Liver (tissue), 9 donors: ENCODE measurements around the gene STYXL2. TPM values are rescaled to one million over a fixed set of nuclear protein-coding genes. Genes with fewer than 3 reads are reported as not detected.

Source experiments
- DNase-seq: peaks from one replicate; pipeline ENCODE4 v3.0.0-alpha.2; 2017; ENCODE audit warnings: low spot score
- H3K27ac ChIP-seq, 2 donors: one replicate each; pipeline ENCODE4 v1.7.0; 2013; ENCODE audit warnings: inconsistent platforms in 2 of 2, low read length in 2 of 2, control low read depth in 1 of 2, low read depth in 1 of 2, mild to moderate bottlenecking in 1 of 2
- H3K27me3 ChIP-seq, 4 donors: one replicate each; pipeline versions ENCODE4 v1.6.1 to v1.7.0; 2013; ENCODE audit warnings: low read length in 3 of 4, inconsistent platforms in 1 of 4, mild to moderate bottlenecking in 1 of 4, moderate library complexity in 1 of 4; ENCODE audit not compliant: control insufficient read depth in 4 of 4, insufficient read depth in 4 of 4
- H3K36me3 ChIP-seq, 4 donors: one replicate each; pipeline versions ENCODE4 v1.6.1 to v1.7.0; 2013; ENCODE audit warnings: low read length in 3 of 4, mild to moderate bottlenecking in 3 of 4, low read depth in 1 of 4, moderate library complexity in 1 of 4; ENCODE audit not compliant: control insufficient read depth in 4 of 4, insufficient read depth in 3 of 4
- H3K4me1 ChIP-seq, 4 donors: one replicate each; pipeline versions ENCODE4 v1.6.1 to v1.7.0; 2013; ENCODE audit warnings: low read length in 3 of 4, mild to moderate bottlenecking in 3 of 4, moderate library complexity in 1 of 4; ENCODE audit not compliant: control insufficient read depth in 4 of 4, insufficient read depth in 4 of 4
- H3K4me3 ChIP-seq, 3 donors: one replicate each; pipeline versions ENCODE4 v1.6.1 to v1.7.0; 2013; ENCODE audit warnings: low read length in 3 of 3, control low read depth in 1 of 3, low read depth in 1 of 3, mild to moderate bottlenecking in 1 of 3
- H3K9ac ChIP-seq, 2 donors: one replicate each; pipeline ENCODE4 v1.7.0; 2013; ENCODE audit warnings: low read length in 2 of 2, mild to moderate bottlenecking in 2 of 2, moderate library complexity in 2 of 2, control low read depth in 1 of 2, low read depth in 1 of 2
- H3K9me3 ChIP-seq, 4 donors: one replicate each; pipeline versions ENCODE4 v1.6.1 to v1.7.0; 2013; ENCODE audit warnings: low read length in 3 of 4; ENCODE audit not compliant: control insufficient read depth in 4 of 4
- CTCF ChIP-seq: fragments of 150-350 bp; IDR thresholded peaks from 2 replicates; pipeline ENCODE4 v1.5.1; 2017; ENCODE audit warnings: improper control_type of control experiment, low read depth, low read length; ENCODE audit not compliant: missing input control
- EGR1 ChIP-seq, 2 donors: IDR thresholded peaks; 2 replicates each; pipeline ENCODE4 v1.6.1; 2016 to 2018; ENCODE audit warnings: antibody characterized with exemption in 2 of 2, low read depth in 2 of 2
- FOXA1 ChIP-seq: IDR thresholded peaks from 2 replicates; pipeline ENCODE4 v1.6.1; 2016; ENCODE audit warnings: antibody characterized with exemption
- FOXA2 ChIP-seq: IDR thresholded peaks from 2 replicates; pipeline ENCODE4 v1.6.1; 2016; ENCODE audit warnings: antibody characterized with exemption
- GABPA ChIP-seq, 2 donors: IDR thresholded peaks in 1 of 2; conservative IDR thresholded peaks in 1 of 2; 2 replicates each; pipeline ENCODE4 v1.6.1; 2016; ENCODE audit warnings: antibody characterized with exemption in 2 of 2, mild to moderate bottlenecking in 1 of 2, moderate library complexity in 1 of 2
- HNF4A ChIP-seq, 2 donors: conservative IDR thresholded peaks; 2 replicates each; pipeline ENCODE4 v1.6.1; 2016; ENCODE audit warnings: antibody characterized with exemption in 2 of 2, mild to moderate bottlenecking in 2 of 2
- HNF4G ChIP-seq: IDR thresholded peaks from 2 replicates; pipeline ENCODE4 v1.6.1; 2016; ENCODE audit warnings: antibody characterized with exemption
- JUND ChIP-seq, 2 donors: IDR thresholded peaks; 2 replicates each; pipeline ENCODE4 v1.6.1; 2016; ENCODE audit warnings: antibody characterized with exemption in 2 of 2
- NR2F2 ChIP-seq: IDR thresholded peaks from 2 replicates; pipeline ENCODE4 v1.6.1; 2016; ENCODE audit warnings: antibody characterized with exemption
- RAD21 ChIP-seq, 2 donors: IDR thresholded peaks; 2 replicates each; pipeline ENCODE4 v1.6.1; 2016; ENCODE audit warnings: antibody characterized with exemption in 2 of 2, mild to moderate bottlenecking in 2 of 2
- RXRA ChIP-seq, 2 donors: IDR thresholded peaks; 2 replicates each; pipeline ENCODE4 v1.6.1; 2017 to 2018; ENCODE audit warnings: antibody characterized with exemption in 2 of 2, mild to moderate bottlenecking in 1 of 2
- SP1 ChIP-seq: IDR thresholded peaks from 2 replicates; pipeline ENCODE4 v1.6.1; 2018; ENCODE audit warnings: antibody characterized with exemption, mild to moderate bottlenecking
- TAF1 ChIP-seq: conservative IDR thresholded peaks from 2 replicates; pipeline ENCODE4 v1.6.1; 2016; ENCODE audit warnings: antibody characterized with exemption, mild to moderate bottlenecking
- YY1 ChIP-seq: IDR thresholded peaks from 2 replicates; pipeline ENCODE4 v1.6.1; 2016; ENCODE audit warnings: antibody characterized with exemption, mild to moderate bottlenecking
- ZBTB33 ChIP-seq: IDR thresholded peaks from 2 replicates; pipeline ENCODE4 v1.6.1; 2016; ENCODE audit warnings: antibody characterized with exemption
- WGBS: extraction: QIAGEN DNeasy Blood & Tissue Kit; methylation state at CpG from one replicate; pipeline ENCODE4 v1.1.7; 2013; 5-methylcytosine and 5-hydroxymethylcytosine counted together
- polyA plus RNA-seq, 2 donors: library from polyadenylated mRNA; stranded (reverse) in 1 of 2; unstranded in 1 of 2; fragments of 200-250 nt in 1 of 2; fragments of >200 nt in 1 of 2; fragmentation: Nextera tagmentation in 1 of 2; extraction: Ambion mirVana in 1 of 2; gene quantifications; one replicate each; pipeline versions ENCODE4 v1.2.1 to v1.2.3, GENCODE V29; 2013 to 2015
- total RNA-seq, 2 donors: library from RNA; depleted of rRNA; stranded (reverse); fragments of >200 nt; gene quantifications; one replicate each; pipeline ENCODE4 v1.2.3, GENCODE V29; 2014
- TF ChIP-seq, protein P1 (sequence below): IDR thresholded peaks from 2 replicates; pipeline ENCODE4 v1.6.1; 2016; ENCODE audit warnings: antibody characterized with exemption, mild to moderate bottlenecking
- TF ChIP-seq, protein P2 (sequence below): IDR thresholded peaks from 2 replicates; pipeline ENCODE4 v1.6.1; 2016; ENCODE audit warnings: antibody characterized with exemption
- TF ChIP-seq, protein P3 (sequence below): IDR thresholded peaks from 2 replicates; pipeline ENCODE4 v1.6.1; 2016; ENCODE audit warnings: antibody characterized with exemption
- donor health status: healthy.
- donor health status: healthy.
- donor health status: healthy.
- donor health status: healthy.
- donor health status: healthy.

Gene STYXL2
- total and polyA plus RNA-seq, 4 donors, result 0.28 TPM; not detected in 3

DNA sequence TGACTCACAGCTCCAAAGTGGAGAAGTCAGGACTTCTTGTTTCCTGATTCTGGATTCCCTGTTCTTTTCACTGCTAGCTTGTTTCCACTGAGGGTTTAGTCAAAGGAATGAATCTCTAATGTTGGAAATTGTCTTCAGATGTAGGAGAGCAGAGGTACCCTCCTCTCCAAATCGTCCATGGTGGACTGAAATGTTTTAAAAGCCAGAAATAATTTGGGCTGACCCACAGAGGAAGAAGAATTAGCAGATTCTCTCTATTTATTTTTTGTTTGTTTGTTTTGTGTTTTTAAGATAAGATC is 34.1 kb upstream of the STYXL2 start (continued):
- TF ChIP-seq CTCF, result no peak

GRCh38 chr1:167060141-167061072 is 33.5 kb upstream of the STYXL2 start:
- no peak for DNase-seq
- Histone ChIP-seq H3K27ac (no peak overlapping the region), H3K4me1 (peaks cover 0 to 5% (median 1%) of the 10 kb centered on the region in 4 donors), H3K4me3 (no peak overlapping the region), H3K9me3 (no peaks in the 10 kb centered on the region), H3K36me3 (no peaks in the 10 kb centered on the region), H3K9ac (no peak overlapping the region), H3K27me3 (no peaks in the 10 kb centered on the region)
- TF ChIP-seq RXRA (IDR thresholded peaks at IDR 0.05) (no peak), FOXA2 (no peak), EGR1 (IDR thresholded peaks at IDR 0.05; ENCODE audit: low read depth in 2 of 2) (no peak), HNF4G (no peak), YY1 (no peak), NR2F2 (no peak), FOXA1 (no peak), JUND (IDR thresholded peaks at IDR 0.05) (no peak), RAD21 (IDR thresholded peaks at IDR 0.05) (no peak), HNF4A (conservative IDR thresholded peaks at IDR 0.05) (no peak), ZBTB33 (no peak), CTCF (no peak), GABPA (IDR thresholded peaks at IDR 0.05 in 1 of 2, conservative IDR thresholded peaks at IDR 0.05 in 1 of 2) (no peak), TAF1 (no peak), SP1 (no peak)
- TF ChIP-seq, protein P1, sequence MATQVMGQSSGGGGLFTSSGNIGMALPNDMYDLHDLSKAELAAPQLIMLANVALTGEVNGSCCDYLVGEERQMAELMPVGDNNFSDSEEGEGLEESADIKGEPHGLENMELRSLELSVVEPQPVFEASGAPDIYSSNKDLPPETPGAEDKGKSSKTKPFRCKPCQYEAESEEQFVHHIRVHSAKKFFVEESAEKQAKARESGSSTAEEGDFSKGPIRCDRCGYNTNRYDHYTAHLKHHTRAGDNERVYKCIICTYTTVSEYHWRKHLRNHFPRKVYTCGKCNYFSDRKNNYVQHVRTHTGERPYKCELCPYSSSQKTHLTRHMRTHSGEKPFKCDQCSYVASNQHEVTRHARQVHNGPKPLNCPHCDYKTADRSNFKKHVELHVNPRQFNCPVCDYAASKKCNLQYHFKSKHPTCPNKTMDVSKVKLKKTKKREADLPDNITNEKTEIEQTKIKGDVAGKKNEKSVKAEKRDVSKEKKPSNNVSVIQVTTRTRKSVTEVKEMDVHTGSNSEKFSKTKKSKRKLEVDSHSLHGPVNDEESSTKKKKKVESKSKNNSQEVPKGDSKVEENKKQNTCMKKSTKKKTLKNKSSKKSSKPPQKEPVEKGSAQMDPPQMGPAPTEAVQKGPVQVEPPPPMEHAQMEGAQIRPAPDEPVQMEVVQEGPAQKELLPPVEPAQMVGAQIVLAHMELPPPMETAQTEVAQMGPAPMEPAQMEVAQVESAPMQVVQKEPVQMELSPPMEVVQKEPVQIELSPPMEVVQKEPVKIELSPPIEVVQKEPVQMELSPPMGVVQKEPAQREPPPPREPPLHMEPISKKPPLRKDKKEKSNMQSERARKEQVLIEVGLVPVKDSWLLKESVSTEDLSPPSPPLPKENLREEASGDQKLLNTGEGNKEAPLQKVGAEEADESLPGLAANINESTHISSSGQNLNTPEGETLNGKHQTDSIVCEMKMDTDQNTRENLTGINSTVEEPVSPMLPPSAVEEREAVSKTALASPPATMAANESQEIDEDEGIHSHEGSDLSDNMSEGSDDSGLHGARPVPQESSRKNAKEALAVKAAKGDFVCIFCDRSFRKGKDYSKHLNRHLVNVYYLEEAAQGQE, result no peak
- TF ChIP-seq, protein P2, sequence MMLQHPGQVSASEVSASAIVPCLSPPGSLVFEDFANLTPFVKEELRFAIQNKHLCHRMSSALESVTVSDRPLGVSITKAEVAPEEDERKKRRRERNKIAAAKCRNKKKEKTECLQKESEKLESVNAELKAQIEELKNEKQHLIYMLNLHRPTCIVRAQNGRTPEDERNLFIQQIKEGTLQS, result no peak
- TF ChIP-seq, protein P3, sequence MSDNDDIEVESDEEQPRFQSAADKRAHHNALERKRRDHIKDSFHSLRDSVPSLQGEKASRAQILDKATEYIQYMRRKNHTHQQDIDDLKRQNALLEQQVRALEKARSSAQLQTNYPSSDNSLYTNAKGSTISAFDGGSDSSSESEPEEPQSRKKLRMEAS, result no peak
- 78% methylated on average over 10 of the region's 10 CpGs for WGBS
